T1000 (cell line): ENCODE results near the gene DPYSL3.

Experiments
- DNase-seq: peaks from one replicate; lab custom pipeline; 2025; ENCODE audit warnings: mixed read lengths; lab: John Stamatoyannopoulos, UW

Gene DPYSL3

GRCh38 chr5:147403651-147404640 lies 105.9 kb downstream of the DPYSL3 start:
- peak; percentile 63 for DNase-seq

DNA sequence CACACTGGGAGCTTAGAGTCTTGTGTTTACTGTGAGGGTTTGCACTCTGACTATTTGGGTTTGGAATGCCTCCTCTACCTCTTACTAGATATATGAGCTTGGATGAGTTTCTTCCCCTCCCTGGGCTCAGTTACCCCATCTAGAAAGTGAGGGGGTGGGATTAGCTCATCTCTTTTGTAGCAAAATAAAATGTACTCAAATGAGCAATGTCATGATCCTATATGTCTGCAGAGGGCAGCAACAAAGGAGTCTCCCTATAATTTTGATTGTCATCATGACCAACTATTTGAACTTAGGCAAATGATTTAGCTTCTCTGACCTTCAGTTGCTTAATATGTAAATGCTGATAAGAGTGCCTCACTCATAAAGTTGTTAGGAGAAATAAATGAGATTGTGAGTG lies 109.0 kb downstream of the DPYSL3 start:
- no peak for DNase-seq

GRCh38 chr5:147400126-147400809 lies 109.6 kb downstream of the DPYSL3 start:
- no peak for DNase-seq

DNA sequence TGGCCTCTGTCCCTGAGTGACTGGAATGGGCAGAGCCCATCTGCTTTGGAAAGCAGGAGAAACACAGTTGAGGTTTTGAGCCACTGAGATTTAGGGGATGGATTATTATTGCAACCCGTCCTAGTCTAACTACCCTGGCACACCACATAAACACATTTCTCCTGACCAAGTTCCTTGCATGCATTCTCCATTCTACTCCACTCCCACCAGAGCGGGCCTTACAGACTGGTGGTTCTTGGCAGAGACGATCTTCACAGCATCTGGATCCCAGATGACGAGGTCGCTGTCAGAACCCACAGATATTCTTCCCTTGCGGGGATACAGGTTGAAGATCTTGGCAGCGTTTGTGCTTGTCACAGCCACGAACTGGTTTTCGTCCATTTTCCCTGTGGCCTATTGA lies 111.0 kb downstream of the DPYSL3 start:
- DNase-seq = no peak

- no peak for DNase-seq
These were observed 112.3 kb downstream of the DPYSL3 start for GRCh38 chr5:147397616-147398015.

- no peak for DNase-seq
These were observed 113.6 kb downstream of the DPYSL3 start for GRCh38 chr5:147396070-147396823.

GRCh38 chr5:147393874-147394672 lies 115.8 kb downstream of the DPYSL3 start:
- no peak for DNase-seq

GRCh38 chr5:147391781-147392180 lies 118.1 kb downstream of the DPYSL3 start:
- DNase-seq = no peak

DNA sequence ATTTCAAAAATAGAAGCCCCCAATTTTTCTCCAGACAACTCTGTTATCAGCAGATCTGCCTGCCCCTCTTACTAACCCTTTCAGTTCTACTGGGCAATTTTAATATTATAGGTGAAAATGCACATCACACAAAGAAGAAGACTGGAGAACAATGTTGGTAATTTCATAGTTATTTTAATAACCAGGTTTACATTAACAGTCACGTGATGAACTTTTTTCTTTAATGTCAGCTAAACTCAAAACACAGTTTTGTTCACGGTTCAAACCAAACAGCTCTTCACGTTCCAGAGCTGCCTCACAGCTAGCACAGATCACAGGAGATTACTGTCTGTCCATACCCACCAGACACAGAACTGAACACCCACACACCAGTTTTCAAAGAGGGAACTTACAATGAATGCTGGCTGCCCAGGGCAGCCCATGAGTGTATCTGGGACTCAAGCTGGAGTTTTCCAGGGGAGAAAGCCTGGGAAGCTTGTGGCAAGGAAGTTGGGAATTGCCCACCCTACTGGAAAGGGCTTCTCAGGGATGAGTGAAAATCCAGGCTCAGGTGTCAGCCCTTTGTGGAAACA lies 119.1 kb downstream of the DPYSL3 start:
- DNase-seq = no peak

DNA sequence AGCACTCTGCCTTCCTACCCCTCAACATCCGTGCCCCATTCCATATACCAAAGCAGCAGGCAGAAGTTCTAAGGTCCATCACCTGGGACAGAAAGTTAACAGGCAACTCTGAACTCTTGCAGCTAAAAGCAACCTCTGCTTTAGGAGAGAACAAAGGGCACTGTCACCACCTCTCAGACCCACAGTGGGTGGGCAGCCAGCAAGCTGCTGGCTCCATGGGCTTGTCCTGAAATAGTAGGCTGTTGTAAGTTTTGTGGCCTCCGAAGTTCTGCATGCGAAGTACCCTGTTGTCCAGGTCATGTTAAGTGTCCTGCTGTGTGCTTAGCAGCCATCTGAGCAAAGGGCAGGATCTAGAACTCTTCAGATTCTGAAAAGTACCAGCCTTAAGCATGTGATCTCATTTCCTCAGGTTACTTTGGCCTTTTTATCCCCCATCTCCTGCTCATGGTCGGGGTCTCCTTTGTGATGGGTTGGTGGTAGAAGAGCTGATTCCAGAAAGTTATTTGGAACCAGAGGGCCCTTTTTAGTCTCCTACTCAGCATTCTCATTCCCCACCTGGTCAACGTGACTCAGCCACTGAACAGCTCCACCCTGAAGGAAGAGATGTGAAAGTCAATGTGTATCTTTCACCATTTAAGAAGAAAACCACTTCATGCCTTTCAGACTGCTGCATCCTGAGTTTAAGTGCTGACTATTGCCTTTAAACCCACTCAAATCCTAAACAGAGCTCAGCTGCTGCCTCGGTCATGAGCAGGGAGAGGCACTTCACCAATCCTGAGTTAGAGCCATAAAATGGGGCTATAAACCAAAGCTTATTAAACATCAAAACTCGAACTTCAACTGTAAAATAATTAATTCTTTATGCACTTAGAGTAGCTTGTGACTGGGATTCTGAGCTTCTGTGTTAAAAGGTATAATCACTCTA lies 121.4 kb downstream of the DPYSL3 start:
- DNase-seq = no peak

GRCh38 chr5:147387109-147387508 lies 122.8 kb downstream of the DPYSL3 start:
- DNase-seq = no peak

- no peak for DNase-seq
These were observed 125.3 kb downstream of the DPYSL3 start for GRCh38 chr5:147384346-147385193.

GRCh38 chr5:147382776-147383175 lies 127.1 kb downstream of the DPYSL3 start:
- DNase-seq = no peak

GRCh38 chr5:147381555-147381954 lies 128.3 kb downstream of the DPYSL3 start:
- no peak for DNase-seq

DNA sequence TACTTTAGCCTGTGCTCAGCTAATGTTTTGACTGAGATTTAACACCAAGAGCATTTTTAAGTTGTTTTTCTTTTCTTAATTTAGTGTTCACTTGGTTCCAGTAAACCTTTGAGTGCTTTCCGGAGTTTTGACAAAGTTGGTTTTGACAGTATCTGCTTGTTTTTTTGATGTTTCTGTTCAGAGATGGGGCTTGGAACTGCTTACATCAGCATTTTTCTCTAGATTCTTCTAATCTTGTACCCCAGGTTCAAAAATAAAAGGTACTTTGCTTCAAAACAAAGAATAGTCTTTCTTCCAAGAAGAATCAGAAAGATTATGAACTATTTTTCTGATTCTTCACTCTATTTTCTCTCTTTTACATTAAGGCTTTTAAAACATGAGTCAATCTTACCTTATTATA lies 132.2 kb downstream of the DPYSL3 start:
- DNase-seq = no peak

DNA sequence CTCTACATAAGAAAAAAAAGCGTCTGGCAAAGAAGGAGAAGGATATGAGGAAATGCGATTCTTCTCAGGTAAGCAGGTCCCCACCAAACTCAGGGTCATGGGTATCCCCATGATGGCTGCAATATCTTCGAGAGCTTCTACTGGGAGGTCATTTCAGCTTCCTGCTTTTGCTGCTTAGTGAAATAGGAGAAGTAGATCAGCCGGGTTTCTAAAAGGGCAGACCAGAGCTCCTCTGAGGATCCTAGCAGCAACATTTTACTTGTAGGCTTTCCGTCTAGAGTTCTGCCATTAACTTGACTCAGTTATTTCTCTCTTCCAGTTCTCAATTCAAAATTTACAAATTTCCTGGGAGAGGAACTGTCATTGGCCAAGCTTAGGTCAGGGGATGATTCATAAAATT lies 134.7 kb downstream of the DPYSL3 start:
- DNase-seq = no peak

DNA sequence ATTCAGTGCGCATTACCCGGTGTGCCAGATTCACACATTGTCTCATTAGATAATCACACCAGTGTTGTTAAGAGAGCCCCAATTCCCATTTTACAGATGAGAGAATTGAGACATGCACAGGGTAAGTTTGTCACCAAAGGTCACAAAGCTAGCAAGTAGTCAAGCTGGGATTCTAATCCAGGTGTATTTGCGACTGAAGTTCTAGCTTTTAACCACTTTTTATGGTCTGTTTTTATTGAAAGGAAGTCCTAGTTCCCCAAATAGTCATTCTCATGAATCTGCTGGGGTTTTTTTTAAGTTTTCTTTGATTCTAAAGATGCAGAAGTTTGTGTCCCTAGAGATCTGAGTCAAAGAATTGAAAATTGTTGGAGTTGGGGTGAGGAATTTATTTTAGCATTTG lies 136.5 kb downstream of the DPYSL3 start:
- DNase-seq = no peak

DNA sequence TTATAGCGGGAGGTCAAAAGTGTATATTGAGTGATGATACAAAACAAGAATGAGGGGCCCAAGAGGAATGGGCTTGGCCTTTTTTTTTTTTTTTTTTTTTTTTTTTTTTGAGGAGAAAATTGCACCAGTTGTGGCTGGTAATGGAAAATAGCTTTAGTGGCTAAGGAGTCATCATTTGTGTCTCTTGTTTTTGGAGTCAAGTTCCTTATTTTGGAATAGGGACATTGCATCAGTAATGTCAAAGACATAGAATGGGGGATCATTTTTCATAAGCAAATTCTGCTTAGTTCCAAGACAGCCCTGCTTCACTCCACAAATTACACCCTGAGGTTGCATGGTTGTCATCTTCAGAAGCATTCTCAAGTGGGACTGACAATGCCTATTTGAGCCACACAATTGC lies 137.7 kb downstream of the DPYSL3 start:
- no peak for DNase-seq

DNA sequence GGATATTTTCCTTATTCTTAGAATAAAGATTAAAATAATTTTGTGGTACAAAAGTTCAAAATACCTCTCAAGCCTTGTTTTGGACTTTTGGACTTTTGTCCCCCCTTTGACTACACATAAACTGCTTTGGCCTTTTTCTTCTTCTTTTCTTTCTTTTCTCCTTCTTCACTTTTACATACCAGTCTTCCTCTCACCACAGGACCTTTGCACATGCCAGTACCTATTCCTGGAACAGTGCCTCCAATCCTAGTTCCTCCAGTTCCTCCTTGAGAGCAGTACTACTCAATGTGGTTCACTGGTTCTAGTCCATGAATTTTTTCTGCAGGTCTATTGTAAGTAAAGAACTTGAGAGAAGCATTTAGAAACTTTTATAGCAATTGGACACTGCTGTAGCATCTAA lies 138.6 kb downstream of the DPYSL3 start:
- DNase-seq = no peak
